GM12878 (cell line): ENCODE measurements around the gene ARHGAP26.

ENCODE experiments used
- CTCF ChIP-seq, 3 experiments: IDR thresholded peaks in 2 of 3; conservative IDR thresholded peaks in 1 of 3; 2 replicates each; pipeline ENCODE4 v1.5.1; 2011; ENCODE audit warnings: low read depth in 3 of 3, low read length in 3 of 3, mild to moderate bottlenecking in 3 of 3, control low read depth in 2 of 3, moderate library complexity in 2 of 3, inconsistent platforms in 1 of 3, mixed read lengths in 1 of 3; ENCODE audit not compliant: control insufficient read depth in 2 of 3, insufficient read depth in 1 of 3; ENCODE audit errors: extremely low read depth in 1 of 3
- HDAC2 ChIP-seq: fragments of 200-600 bp; sonication (generic); IDR thresholded peaks from 2 replicates; pipeline ENCODE4 v1.6.1; 2017
- MEF2A ChIP-seq: IDR thresholded peaks from 2 replicates; pipeline ENCODE4 v1.6.1; 2011; ENCODE audit warnings: low read depth, mild to moderate bottlenecking, low read length, moderate library complexity; ENCODE audit not compliant: insufficient read depth
- MLLT1 ChIP-seq: fragments of 450-650 bp; IDR thresholded peaks from 2 replicates; pipeline ENCODE4 v1.6.1; 2016; ENCODE audit warnings: mild to moderate bottlenecking
- SMAD1 ChIP-seq: fragments of 450-650 bp; IDR thresholded peaks from 2 replicates; pipeline ENCODE4 v1.6.1; 2018; ENCODE audit warnings: mild to moderate bottlenecking, low read depth; ENCODE audit not compliant: partially characterized antibody
- STAT3 ChIP-seq: IDR thresholded peaks from 2 replicates; pipeline ENCODE4 v1.6.1; 2011; ENCODE audit warnings: low read depth, low read length, improper control_type of control experiment
- SUZ12 ChIP-seq: fragments of 200-600 bp; sonication (generic); IDR thresholded peaks from one replicate; pipeline ENCODE4 v1.6.1; 2018; ENCODE audit warnings: antibody characterized with exemption, mild to moderate bottlenecking; ENCODE audit not compliant: unreplicated experiment
- TAF1 ChIP-seq: IDR thresholded peaks from 2 replicates; pipeline ENCODE4 v1.6.1; 2011; ENCODE audit warnings: mild to moderate bottlenecking, low read depth, low read length, borderline replicate concordance
- TARDBP ChIP-seq: IDR thresholded peaks from 2 replicates; pipeline ENCODE4 v1.6.1; 2016; ENCODE audit warnings: borderline replicate concordance
- ZBTB4 ChIP-seq: fragments of 450-650 bp; formaldehyde crosslinking; IDR thresholded peaks from 2 replicates; pipeline ENCODE4 v1.4.0; 2022; ENCODE audit warnings: mild to moderate bottlenecking, moderate library complexity

GRCh38 chr5:142864290-142865260, 94.4 kb downstream of the ARHGAP26 start:
- TF ChIP-seq SMAD1 (no peak), SUZ12 (no peak), MEF2A (no peak), TAF1 (no peak), STAT3 (no peak), HDAC2 (no peak), MLLT1 (no peak), CTCF (IDR thresholded peaks at IDR 0.05 in 2 of 3, conservative IDR thresholded peaks at IDR 0.05 in 1 of 3; ENCODE audit: control insufficient read depth in 2 of 3, extremely low read depth in 1 of 3, insufficient read depth in 1 of 3, low read depth in 3 of 3, low read length in 3 of 3) (no peak), TARDBP (no peak), ZBTB4 (CRISPR knock-in tag) (no peak)
